Hypothalamus (tissue), 51 donors: Measurements from ENCODE around the gene HTATIP2.
"Not testable (repeated sequence)": the region's sequence is repeated elsewhere in the genome, so short reads cannot be mapped to it uniquely, and the experiment has no call there.

Experiments
- DNase-seq, 51 donors: peaks; one replicate each; lab custom pipeline; 2025; lab: John Stamatoyannopoulos, UW

HTATIP2 gene

GRCh38 chr11:20363500-20364340 is at the start of gene HTATIP2:
TSS of gene HTATIP2 (plus strand) at chr11:20363714. CDS start at chr11:20364238, 524 bp downstream.
- peak in 46 of 51 donors; percentile 20 to 86 (median 58) for DNase-seq

- DNase-seq: no peak
These were observed 47.7 kb upstream of the HTATIP2 start for GRCh38 chr11:20315800-20316199.

GRCh38 chr11:20321177-20321576 is 42.3 kb upstream of the HTATIP2 start:
- DNase-seq: peak in 1 of 51 donors; percentile 20

GRCh38 chr11:20327377-20327935 is 36.1 kb upstream of the HTATIP2 start:
- DNase-seq: no peak

GRCh38 chr11:20336056-20336455 is 27.5 kb upstream of the HTATIP2 start:
- DNase-seq: no peak

- DNase-seq: peak in 17 of 51 donors; percentile 2 to 44 (median 11)
These were observed 25.9 kb upstream of the HTATIP2 start for GRCh38 chr11:20337526-20338154.

GRCh38 chr11:20342347-20343141 is 21.0 kb upstream of the HTATIP2 start:
- peak in 11 of 51 donors; percentile 3 to 23 (median 8) for DNase-seq

GRCh38 chr11:20351136-20351535 is 12.4 kb upstream of the HTATIP2 start:
- no peak for DNase-seq

- no peak for DNase-seq
These were observed 11.7 kb upstream of the HTATIP2 start for GRCh38 chr11:20351751-20352262.

GRCh38 chr11:20353829-20354434 is 9.6 kb upstream of the HTATIP2 start:
- peak in 18 of 51 donors; percentile 3 to 61 (median 18) for DNase-seq

GRCh38 chr11:20355221-20356219 is 8.0 kb upstream of the HTATIP2 start:
- peak in 9 of 51 donors; percentile 3 to 33 (median 18) for DNase-seq

- no peak for DNase-seq
These were observed 6.4 kb upstream of the HTATIP2 start for GRCh38 chr11:20357150-20357549.

- DNase-seq: no peak
These were observed 2.9 kb upstream of the HTATIP2 start for GRCh38 chr11:20360650-20361049.

- no peak for DNase-seq
These were observed 1.0 kb upstream of the HTATIP2 start for GRCh38 chr11:20362481-20362880.

GRCh38 chr11:20363149-20363499 is 390 bp upstream of the HTATIP2 start:
- no peak for DNase-seq

- peak in 6 of 51 donors; percentile 12 to 69 (median 46) for DNase-seq
These were observed 853 bp downstream of the HTATIP2 start for GRCh38 chr11:20364341-20364792.

GRCh38 chr11:20365465-20365864 is 2.0 kb downstream of the HTATIP2 start:
- not testable (repeated sequence) for DNase-seq

- peak in 21 of 51 donors; percentile 8 to 85 (median 33) for DNase-seq
These were observed 3.9 kb downstream of the HTATIP2 start for GRCh38 chr11:20367313-20367948.
